C4-2B (cell line): Measurements from ENCODE around the gene CXXC5.

ENCODE experiments used
- H3K27ac ChIP-seq: fragments of 450-650 bp; 2 replicates; pipeline ENCODE4 v1.5.1; 2017
- ZFX ChIP-seq: fragments of 450-650 bp; IDR thresholded peaks from 2 replicates; pipeline ENCODE4 v1.6.1; 2017
- TF ChIP-seq, protein P1 (sequence below): fragments of 450-650 bp; conservative IDR thresholded peaks from 2 replicates; pipeline ENCODE4 v1.5.1; 2017; ENCODE audit warnings: mild to moderate bottlenecking

The CXXC5 gene

GRCh38 chr5:139655727-139656271, 7.7 kb downstream of the CXXC5 start:
- TF ChIP-seq, protein P1, sequence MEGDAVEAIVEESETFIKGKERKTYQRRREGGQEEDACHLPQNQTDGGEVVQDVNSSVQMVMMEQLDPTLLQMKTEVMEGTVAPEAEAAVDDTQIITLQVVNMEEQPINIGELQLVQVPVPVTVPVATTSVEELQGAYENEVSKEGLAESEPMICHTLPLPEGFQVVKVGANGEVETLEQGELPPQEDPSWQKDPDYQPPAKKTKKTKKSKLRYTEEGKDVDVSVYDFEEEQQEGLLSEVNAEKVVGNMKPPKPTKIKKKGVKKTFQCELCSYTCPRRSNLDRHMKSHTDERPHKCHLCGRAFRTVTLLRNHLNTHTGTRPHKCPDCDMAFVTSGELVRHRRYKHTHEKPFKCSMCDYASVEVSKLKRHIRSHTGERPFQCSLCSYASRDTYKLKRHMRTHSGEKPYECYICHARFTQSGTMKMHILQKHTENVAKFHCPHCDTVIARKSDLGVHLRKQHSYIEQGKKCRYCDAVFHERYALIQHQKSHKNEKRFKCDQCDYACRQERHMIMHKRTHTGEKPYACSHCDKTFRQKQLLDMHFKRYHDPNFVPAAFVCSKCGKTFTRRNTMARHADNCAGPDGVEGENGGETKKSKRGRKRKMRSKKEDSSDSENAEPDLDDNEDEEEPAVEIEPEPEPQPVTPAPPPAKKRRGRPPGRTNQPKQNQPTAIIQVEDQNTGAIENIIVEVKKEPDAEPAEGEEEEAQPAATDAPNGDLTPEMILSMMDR: no peak
- peak; percentile 55; the same call in 1 of the 2 replicates for TF ChIP-seq ZFX
- peak overlapping the region; percentile 60 for H3K27ac ChIP-seq

- H3K27ac ChIP-seq: no peak overlapping the region
- TF ChIP-seq, protein P1: no peak
- TF ChIP-seq ZFX: no peak
Observed at GRCh38 chr5:139657363-139658321, 9.5 kb downstream of the CXXC5 start.

GRCh38 chr5:139658501-139658927, 10.4 kb downstream of the CXXC5 start:
- TF ChIP-seq, protein P1: no peak
- no peak for TF ChIP-seq ZFX
- H3K27ac ChIP-seq: peak overlapping the region; percentile 95

- TF ChIP-seq ZFX: no peak
- TF ChIP-seq, protein P1: no peak
- H3K27ac ChIP-seq: peak overlapping the region; percentile 95
Observed at GRCh38 chr5:139658928-139659667, 10.9 kb downstream of the CXXC5 start.

- TF ChIP-seq, protein P1: no peak
- TF ChIP-seq ZFX: no peak
Observed at GRCh38 chr5:139659695-139660101, 11.5 kb downstream of the CXXC5 start.

GRCh38 chr5:139660105-139660922, 12.2 kb downstream of the CXXC5 start:
- H3K27ac ChIP-seq: peak overlapping the region; percentile 95
- peak; percentile 38; the same call in 1 of the 2 replicates for TF ChIP-seq ZFX
- TF ChIP-seq, protein P1: no peak

More at GRCh38 chr5:139659695-139660101, 11.5 kb downstream of the CXXC5 start:
- peak overlapping the region; percentile 95 for H3K27ac ChIP-seq
